Immature natural killer cell (primary cell): ENCODE measurements around the gene PDIA6. TPM values are rescaled to one million over a fixed set of nuclear protein-coding genes. Genes with fewer than 3 reads are reported as not detected.

ENCODE experiments used
- DNase-seq, 3 donors: peaks; one replicate each; pipeline ENCODE4 v3.0.0; 2022; ENCODE audit warnings: mixed read lengths in 1 of 3
- H3K27ac Mint-ChIP-seq, 6 donors: one replicate each; pipeline ENCODE4 v1.8.0; 2020; ENCODE audit warnings: mixed read lengths in 6 of 6, mild to moderate bottlenecking in 5 of 6, inconsistent platforms in 4 of 6, moderate library complexity in 3 of 6
- H3K27me3 Mint-ChIP-seq, 3 donors: one replicate each; pipeline ENCODE4 v1.8.0; 2020 to 2021; ENCODE audit warnings: low read depth in 3 of 3, mild to moderate bottlenecking in 3 of 3, mixed read lengths in 3 of 3, moderate library complexity in 3 of 3, inconsistent platforms in 1 of 3
- H3K36me3 Mint-ChIP-seq, 3 donors: one replicate each; pipeline ENCODE4 v1.8.0; 2020; ENCODE audit warnings: mixed read lengths in 3 of 3, inconsistent platforms in 2 of 3, mild to moderate bottlenecking in 2 of 3
- H3K4me1 Mint-ChIP-seq, 2 donors: one replicate each; pipeline ENCODE4 v1.8.0; 2020; ENCODE audit warnings: inconsistent platforms in 2 of 2, mild to moderate bottlenecking in 2 of 2, mixed read lengths in 2 of 2, moderate library complexity in 1 of 2
- H3K4me3 Mint-ChIP-seq, 5 donors: one replicate each; pipeline ENCODE4 v1.8.0; 2020; ENCODE audit warnings: mild to moderate bottlenecking in 5 of 5, mixed read lengths in 5 of 5, inconsistent platforms in 3 of 5, moderate library complexity in 3 of 5
- H3K9me3 Mint-ChIP-seq, 6 donors: one replicate each; pipeline ENCODE4 v1.8.0; 2020; ENCODE audit warnings: mild to moderate bottlenecking in 6 of 6, mixed read lengths in 6 of 6, inconsistent platforms in 4 of 6, moderate library complexity in 3 of 6
- polyA plus RNA-seq, 3 donors: library from polyadenylated mRNA; unstranded; fragments of 300-500 nt; fragmentation: Illumina TruSeq; gene quantifications; one replicate each; pipeline ENCODE4 v1.2.3, GENCODE V29; 2021

PDIA6 gene
- polyA plus RNA-seq, 3 donors from 2014 or later: 216 to 424 (median 229) TPM

DNA sequence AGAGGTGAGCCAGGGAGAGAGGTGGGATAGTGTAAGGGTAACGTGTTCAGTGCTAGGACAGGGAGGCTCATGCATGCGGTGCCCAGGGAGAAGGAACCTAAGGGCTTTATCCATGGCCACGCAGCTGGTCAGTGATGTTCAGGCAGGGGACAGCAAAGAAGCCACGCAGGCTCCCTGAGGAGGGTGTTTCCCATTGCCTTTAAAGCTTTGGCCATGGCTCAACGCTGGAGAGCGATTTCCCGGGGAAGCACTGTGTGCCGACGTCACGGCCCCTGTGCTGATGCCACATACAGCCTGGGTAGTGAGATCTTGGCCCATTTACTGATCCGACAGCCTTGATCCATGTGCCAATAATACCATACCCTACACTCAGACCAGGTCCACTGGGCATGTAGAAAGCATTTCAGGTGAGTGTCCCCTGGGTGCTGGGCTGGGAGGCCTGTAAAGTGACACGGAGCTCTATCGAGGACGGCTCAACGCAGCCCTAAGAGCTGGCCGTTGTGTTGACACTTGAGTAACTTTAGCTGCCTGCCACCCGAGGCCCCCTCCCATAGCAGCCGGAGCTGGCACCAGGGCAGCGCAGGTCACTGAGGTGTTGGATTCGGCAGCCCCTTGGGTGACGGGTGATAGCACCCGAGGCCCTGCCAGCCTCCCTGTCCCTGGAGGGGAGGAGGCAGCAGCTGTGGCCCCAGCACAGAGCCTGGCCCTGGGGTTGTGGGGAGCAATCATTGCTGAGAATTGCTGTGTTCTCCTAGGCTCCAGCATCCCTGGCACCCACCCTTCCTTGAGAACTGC, 41.4 kb downstream of the PDIA6 start:
- H3K27ac Mint-ChIP-seq: no peak overlapping the region
- no peak overlapping the region for H3K4me3 Mint-ChIP-seq
- H3K36me3 Mint-ChIP-seq: no peaks in the 10 kb centered on the region
- no peaks in the 10 kb centered on the region for H3K4me1 Mint-ChIP-seq
- peaks cover under 1 to 2% (median 2%) of the 10 kb centered on the region in 3 donors for H3K27me3 Mint-ChIP-seq
- no peaks in the 10 kb centered on the region for H3K9me3 Mint-ChIP-seq
- no peak for DNase-seq

DNA sequence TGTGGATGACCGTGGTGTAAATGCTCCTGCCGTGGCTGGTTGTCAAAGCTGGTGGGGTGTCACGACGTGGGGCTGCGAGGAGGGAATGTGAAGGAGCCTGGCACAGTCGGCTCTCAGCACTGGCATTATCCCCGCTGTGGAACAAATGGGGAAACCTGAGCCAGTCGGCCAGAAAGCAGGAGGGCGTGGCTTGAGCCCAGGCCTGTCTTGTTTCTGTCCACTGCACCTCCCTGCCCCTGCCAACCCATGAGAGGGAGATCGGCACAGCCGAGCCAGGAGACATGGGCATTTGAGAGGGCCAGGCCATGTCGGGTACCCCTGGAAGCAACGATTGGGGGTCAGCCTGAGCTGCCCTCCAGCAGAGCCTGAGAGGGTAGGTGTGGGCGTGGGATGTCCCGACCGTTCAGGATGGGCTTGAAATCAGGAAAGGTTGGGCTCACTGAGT, 44.5 kb downstream of the PDIA6 start:
- Mint-ChIP-seq H3K4me1 (no peaks in the 10 kb centered on the region), H3K36me3 (no peaks in the 10 kb centered on the region), H3K27me3 (peaks cover 2% of the 10 kb centered on the region in 3 donors), H3K4me3 (no peak overlapping the region), H3K27ac (no peak overlapping the region), H3K9me3 (no peaks in the 10 kb centered on the region)
- no peak for DNase-seq

DNA sequence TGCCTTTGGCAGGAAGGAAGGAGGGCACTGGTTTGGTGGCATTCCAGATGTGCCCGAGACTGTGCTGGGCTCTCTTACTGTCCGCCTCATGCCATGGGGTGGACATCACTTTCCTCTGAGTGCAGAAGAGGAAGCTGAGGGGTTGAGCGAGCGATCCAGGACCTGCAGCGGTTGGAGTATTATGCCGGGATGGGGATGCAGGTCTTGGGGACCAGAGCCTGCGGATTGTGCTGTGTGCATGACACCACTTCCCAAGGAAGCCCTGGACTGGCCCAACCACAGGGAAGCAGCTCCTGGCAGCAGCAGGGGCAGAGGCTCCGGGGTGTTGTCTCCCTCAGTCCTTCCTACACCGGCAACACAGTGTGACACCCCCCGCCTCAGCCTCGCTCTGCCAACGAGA, 46.7 kb downstream of the PDIA6 start:
- Mint-ChIP-seq H3K9me3 (no peaks in the 10 kb centered on the region), H3K27ac (no peak overlapping the region), H3K27me3 (peaks cover 2% of the 10 kb centered on the region in 3 donors), H3K36me3 (no peaks in the 10 kb centered on the region), H3K4me1 (no peaks in the 10 kb centered on the region), H3K4me3 (no peak overlapping the region)
- DNase-seq: no peak

DNA sequence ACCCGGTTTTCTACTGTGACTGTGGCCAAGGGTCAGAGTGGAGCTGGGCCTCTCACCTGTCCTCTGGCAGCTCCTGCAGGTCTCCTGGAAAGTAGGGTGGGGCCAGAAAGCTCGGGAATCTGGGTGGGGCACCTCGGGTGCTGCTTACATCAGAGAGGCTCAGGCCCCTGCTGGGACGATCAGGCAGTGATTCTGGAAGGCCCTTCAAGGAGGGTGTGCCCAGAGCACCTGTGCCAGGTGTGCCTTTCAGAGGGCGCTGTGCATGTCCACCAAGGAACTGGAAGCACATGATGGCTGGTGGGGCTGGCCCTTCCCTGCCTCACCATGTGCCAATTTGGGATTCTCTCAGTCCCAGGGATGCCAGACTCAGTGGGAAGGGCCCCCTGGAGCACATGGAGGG, 47.1 kb downstream of the PDIA6 start:
- H3K36me3 Mint-ChIP-seq: no peaks in the 10 kb centered on the region
- H3K4me3 Mint-ChIP-seq: no peak overlapping the region
- no peak for DNase-seq
- H3K27me3 Mint-ChIP-seq: peaks cover 2% of the 10 kb centered on the region in 3 donors
- no peaks in the 10 kb centered on the region for H3K9me3 Mint-ChIP-seq
- H3K27ac Mint-ChIP-seq: no peak overlapping the region
- no peaks in the 10 kb centered on the region for H3K4me1 Mint-ChIP-seq

DNA sequence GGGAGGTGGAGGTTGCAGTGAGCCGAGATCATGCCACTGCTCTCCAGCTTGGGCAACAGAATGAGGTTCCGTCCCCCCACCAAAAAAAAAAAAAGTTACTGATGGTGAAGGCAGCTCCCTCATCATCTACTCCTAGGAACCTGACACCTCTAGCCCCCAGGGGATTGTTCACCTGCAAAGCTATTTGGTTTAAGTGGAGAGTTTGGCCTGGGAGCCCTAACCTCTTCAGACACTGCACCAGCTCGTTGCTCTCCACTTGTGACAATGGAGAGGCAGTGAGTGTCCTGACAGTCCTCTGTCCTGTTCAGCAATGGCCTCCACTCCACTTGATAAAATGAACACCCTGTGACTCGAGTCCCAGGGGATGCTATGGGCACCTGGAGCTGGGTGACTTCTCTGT, 47.7 kb downstream of the PDIA6 start:
- no peak overlapping the region for H3K4me3 Mint-ChIP-seq
- H3K36me3 Mint-ChIP-seq: no peaks in the 10 kb centered on the region
- no peaks in the 10 kb centered on the region for H3K4me1 Mint-ChIP-seq
- H3K27me3 Mint-ChIP-seq: peaks cover 2% of the 10 kb centered on the region in 3 donors
- DNase-seq: no peak
- no peak overlapping the region for H3K27ac Mint-ChIP-seq
- no peaks in the 10 kb centered on the region for H3K9me3 Mint-ChIP-seq

DNA sequence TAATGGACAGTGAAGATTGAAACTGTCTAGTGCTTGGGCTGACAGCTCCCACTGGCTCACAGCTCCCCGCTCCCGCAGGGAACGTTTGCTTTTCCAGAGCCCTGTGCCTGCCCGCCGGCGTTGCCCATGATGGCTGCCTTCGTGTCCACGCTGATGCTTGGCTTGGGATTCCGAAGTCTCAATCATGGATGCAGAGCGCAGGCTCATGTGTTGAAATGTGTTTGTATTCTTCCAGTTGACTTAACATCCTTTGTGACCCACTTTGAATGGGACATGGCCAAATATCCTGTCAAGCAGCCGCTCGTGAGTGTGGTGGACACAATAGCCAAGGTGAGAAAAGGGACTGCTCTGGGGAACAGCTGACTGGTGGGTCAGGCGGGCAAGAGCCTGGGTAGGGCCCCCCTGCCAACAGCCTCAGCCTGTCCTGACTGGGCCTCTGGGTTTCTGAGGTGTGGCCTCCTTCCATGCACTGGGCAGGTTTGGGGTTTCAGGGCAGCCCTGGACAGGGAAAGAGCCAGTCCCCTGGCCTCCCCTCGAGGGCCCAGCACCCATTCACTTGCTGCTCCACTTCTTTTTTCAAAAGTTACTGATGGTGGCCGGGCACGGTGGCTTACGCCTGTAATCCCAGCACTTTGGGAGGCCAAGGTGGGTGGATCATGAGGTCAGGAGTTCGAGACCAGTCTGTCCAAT, 48.3 kb downstream of the PDIA6 start:
- Mint-ChIP-seq H3K27me3 (peaks cover 1 to 2% (median 2%) of the 10 kb centered on the region in 3 donors), H3K36me3 (no peaks in the 10 kb centered on the region), H3K27ac (no peak overlapping the region), H3K4me3 (no peak overlapping the region), H3K4me1 (no peaks in the 10 kb centered on the region), H3K9me3 (no peaks in the 10 kb centered on the region)
- DNase-seq: no peak

DNA sequence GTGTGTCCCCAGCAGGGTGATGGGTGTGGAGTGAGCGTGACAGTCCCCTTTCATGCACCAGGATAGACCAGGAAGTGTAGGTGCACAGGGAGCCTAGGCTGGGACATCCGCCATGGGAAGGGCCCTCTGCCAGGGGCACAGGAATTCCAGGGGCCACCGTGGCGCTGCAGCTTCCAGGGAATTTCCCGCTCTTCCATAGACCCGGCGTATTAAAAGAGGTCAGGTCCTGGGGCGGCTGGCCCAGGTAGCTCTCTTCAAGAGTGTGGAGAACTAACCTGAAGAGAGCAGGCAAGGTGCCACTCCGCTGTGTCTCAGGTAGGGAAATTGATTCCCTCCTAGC, 49.2 kb downstream of the PDIA6 start:
- no peaks in the 10 kb centered on the region for H3K9me3 Mint-ChIP-seq
- no peaks in the 10 kb centered on the region for H3K36me3 Mint-ChIP-seq
- H3K27me3 Mint-ChIP-seq: peaks cover 0 to 2% (median 0%) of the 10 kb centered on the region in 3 donors
- H3K27ac Mint-ChIP-seq: no peak overlapping the region
- no peaks in the 10 kb centered on the region for H3K4me1 Mint-ChIP-seq
- no peak overlapping the region for H3K4me3 Mint-ChIP-seq
- no peak for DNase-seq

DNA sequence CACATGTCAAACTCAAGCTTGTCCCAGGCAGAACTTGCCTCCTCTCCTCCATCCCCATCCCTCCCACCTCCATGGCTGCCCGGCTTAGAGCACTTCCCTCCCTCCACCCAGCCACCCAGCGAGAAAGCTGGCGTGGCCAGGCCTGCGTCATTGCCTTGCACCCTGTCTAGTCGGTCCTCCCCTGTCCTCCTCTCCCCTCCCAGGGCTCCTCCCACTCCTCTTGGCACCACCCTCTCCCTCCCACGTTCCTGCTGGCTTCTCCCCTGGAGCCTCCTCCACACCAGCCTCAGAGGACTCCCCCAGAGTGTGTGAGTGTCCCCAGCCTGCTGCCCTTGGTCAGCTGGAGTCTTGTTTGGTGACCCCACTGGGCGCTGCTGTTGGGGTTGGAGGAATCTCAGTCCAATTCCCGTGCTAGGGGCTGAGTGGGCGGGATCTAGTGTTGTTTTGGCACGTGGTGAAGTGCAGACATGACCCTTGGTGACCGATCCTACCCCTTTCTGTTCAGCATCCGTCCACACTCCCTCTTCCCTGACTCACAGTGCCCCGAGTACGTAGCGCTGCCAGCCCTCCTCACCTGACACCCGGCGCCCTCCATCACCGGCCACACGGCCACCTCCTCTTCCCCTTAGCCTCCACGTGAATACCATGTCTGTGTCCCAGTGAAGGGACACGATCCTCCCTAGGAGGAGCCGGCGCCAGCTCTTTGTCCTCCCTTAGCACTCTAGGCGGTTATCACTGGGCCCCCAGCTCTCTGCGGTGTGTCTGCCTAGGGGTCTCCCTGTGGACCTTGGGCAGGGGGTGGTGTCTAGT, 49.7 kb downstream of the PDIA6 start:
- Mint-ChIP-seq H3K36me3 (no peaks in the 10 kb centered on the region), H3K4me1 (no peaks in the 10 kb centered on the region), H3K4me3 (no peak overlapping the region), H3K27ac (no peak overlapping the region), H3K9me3 (no peaks in the 10 kb centered on the region), H3K27me3 (peaks cover 0 to 2% (median 0%) of the 10 kb centered on the region in 3 donors)
- no peak for DNase-seq

DNA sequence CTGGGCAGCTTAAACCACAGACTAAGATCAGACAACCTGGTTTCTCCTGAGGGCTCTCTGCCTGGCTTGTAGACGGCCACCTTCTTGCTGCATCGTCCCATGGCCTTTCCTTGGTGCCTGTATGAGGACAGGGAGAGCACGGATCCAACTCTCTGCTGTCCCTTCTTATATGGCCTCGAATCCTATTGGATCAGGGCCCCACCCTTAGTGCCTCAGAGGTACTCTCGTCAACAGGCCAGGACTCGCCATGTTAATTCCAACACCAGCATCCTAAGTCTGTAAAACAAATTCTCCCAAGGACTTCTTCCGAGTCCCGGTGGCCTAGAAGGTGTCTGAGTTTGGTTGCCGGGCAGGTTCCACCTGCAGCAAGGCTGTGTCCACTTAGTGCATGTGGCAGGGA, 51.0 kb downstream of the PDIA6 start:
- H3K27ac Mint-ChIP-seq: no peak overlapping the region
- DNase-seq: no peak
- no peaks in the 10 kb centered on the region for H3K36me3 Mint-ChIP-seq
- no peaks in the 10 kb centered on the region for H3K9me3 Mint-ChIP-seq
- no peaks in the 10 kb centered on the region for H3K4me1 Mint-ChIP-seq
- H3K4me3 Mint-ChIP-seq: no peak overlapping the region
- H3K27me3 Mint-ChIP-seq: peaks cover 0 to 2% (median 0%) of the 10 kb centered on the region in 3 donors

DNA sequence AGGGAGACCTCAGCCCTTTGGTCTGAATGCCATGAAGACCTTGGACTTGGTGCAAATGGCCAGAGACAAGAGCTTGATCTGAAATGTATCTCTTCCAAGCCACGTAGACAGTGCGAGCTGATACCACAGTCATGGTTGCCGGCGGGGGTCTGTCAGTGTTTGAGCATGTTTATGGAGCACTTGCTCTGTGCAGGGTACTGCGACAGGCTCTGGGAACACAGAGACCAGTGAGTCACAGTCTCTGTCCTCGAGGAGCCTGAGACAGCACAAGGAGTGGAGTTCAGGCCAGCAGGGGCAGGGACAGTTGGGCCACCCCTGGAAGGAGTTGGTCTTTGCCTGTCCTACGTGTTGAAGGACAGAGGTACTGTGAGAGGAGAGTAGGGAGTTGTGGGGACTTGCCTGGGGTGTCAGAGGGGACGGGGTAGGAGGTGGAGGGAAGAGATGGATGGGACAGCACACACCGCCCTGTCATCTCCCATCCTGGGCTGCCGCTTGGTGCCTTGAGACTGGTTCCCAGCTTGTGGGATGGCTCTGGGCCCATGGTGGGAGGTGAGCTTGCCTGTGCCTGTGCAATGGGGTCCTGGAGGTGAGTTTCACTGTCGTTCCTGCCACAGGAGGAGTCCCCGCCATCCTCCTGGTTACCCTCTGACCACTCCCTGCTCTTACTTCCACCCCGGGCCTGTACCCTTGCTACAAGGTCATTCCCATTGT, 51.6 kb downstream of the PDIA6 start:
- Mint-ChIP-seq H3K27me3 (peaks cover 0 to under 1% (median 0%) of the 10 kb centered on the region in 3 donors), H3K27ac (no peak overlapping the region), H3K9me3 (no peaks in the 10 kb centered on the region), H3K36me3 (no peaks in the 10 kb centered on the region), H3K4me3 (no peak overlapping the region), H3K4me1 (no peaks in the 10 kb centered on the region)
- DNase-seq: no peak

DNA sequence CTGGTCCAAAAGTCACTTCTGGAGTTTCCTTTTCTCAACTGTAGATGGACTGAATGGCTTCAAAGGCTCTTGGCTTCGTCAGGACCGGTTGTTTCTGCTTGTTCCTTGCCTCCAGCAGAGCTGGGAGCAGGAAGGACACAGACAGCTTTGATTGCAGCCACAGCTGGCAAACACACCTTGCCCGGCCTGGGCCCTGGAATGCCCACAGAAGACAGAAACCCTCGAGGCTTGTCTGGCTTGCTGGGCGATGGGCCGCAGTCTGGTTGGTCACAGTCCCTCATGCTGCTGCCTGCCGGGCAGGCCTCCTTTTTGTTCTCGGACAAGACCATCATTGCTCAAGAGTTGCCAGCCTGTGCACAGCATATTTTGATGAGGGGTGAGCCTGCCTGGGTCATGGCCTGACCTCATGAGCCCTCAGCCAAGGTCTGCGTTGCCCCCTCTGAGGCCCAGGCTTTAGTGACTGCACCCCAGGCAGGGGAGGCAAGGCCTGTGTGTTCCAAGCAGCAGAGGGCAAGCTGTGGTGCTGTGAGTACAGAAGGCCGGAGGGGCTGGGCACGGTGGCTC, 53.4 kb downstream of the PDIA6 start:
- H3K4me3 Mint-ChIP-seq: no peak overlapping the region
- DNase-seq: no peak
- H3K36me3 Mint-ChIP-seq: no peaks in the 10 kb centered on the region
- H3K27me3 Mint-ChIP-seq: peaks cover 0 to 2% (median 0%) of the 10 kb centered on the region in 3 donors
- H3K4me1 Mint-ChIP-seq: no peaks in the 10 kb centered on the region
- H3K27ac Mint-ChIP-seq: no peak overlapping the region
- H3K9me3 Mint-ChIP-seq: no peaks in the 10 kb centered on the region

DNA sequence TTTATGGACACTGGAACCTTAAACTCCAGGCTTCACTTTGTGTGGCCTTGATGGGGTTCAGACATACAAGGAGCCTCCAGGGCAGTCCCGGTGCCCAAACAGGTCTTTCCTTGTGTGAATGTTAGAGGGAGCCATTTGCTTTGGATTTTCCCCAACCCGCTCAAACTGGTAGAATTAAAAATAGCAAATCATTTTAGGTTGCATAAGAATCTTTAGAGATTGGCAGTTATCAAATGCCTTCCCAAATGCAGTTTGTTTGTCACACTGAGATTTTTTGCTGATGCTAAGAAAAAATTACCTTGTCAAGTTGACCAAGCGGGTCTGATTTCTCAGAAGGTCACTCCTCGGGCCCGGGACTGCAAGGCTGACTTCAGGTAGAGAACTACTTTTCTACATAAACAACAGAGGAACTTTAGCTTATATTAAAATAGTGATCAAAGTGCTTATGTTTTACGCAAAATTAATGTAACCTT, 54.7 kb downstream of the PDIA6 start:
- Mint-ChIP-seq H3K4me1 (no peaks in the 10 kb centered on the region), H3K36me3 (no peaks in the 10 kb centered on the region), H3K9me3 (no peaks in the 10 kb centered on the region), H3K27ac (no peak overlapping the region), H3K27me3 (peaks cover 0 to 2% (median 0%) of the 10 kb centered on the region in 3 donors), H3K4me3 (no peak overlapping the region)
- no peak for DNase-seq

DNA sequence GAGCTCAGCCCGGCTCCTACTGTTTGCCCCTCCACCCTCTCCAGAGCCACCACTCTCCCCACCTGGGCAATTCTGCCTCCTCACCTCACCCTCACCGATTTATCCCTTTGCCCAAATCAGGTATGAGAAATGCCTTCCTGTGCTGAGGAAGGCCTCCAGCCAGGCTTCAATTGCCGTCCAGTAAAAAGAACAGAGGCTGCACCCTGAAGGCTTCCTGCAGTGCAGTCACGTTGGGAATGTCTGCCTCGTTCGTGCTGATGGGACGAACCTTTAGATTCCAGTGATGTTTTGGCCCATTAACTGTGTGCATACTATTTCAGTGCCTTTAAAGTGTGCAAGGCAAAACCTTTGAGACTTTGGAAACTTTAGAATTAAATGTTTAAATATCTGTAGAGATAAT, 57.0 kb downstream of the PDIA6 start:
- Mint-ChIP-seq H3K9me3 (no peaks in the 10 kb centered on the region), H3K36me3 (no peaks in the 10 kb centered on the region), H3K4me1 (no peaks in the 10 kb centered on the region), H3K4me3 (no peak overlapping the region), H3K27ac (no peak overlapping the region), H3K27me3 (peaks cover 0 to 2% (median 0%) of the 10 kb centered on the region in 3 donors)
- DNase-seq: no peak
